CD4-positive, CD25-positive, alpha-beta regulatory T cell (primary cell): ENCODE measurements around the gene FAM241A. TPM values are rescaled to one million over a fixed set of nuclear protein-coding genes. Genes with fewer than 3 reads are reported as not detected.

ENCODE experiments used
- ATAC-seq, 2 donors: fragments of 150-1000 bp; cut with Tn5 transposase; one replicate each; pipeline ENCODE4 v1.10.0; 2021; ENCODE audit warnings: low read depth in 2 of 2, moderate number of reproducible peaks in 2 of 2, moderate library complexity in 1 of 2
- DNase-seq, 3 donors: peaks; one replicate each; pipeline versions ENCODE4 v3.0.0 to v3.0.0-alpha.2; 2012 to 2022; ENCODE audit warnings: mixed read lengths in 1 of 3
- H3K27ac ChIP-seq: one replicate; pipeline ENCODE4 v1.7.0; 2013; ENCODE audit warnings: mild to moderate bottlenecking, low read length; ENCODE audit not compliant: insufficient read depth, poor library complexity, severe bottlenecking
- H3K27me3 ChIP-seq: one replicate; pipeline ENCODE4 v1.7.0; 2013; ENCODE audit warnings: low read length; ENCODE audit not compliant: control insufficient read depth, insufficient read depth
- H3K36me3 ChIP-seq: one replicate; pipeline ENCODE4 v1.7.0; 2013; ENCODE audit warnings: mild to moderate bottlenecking, low read length, moderate library complexity; ENCODE audit not compliant: control insufficient read depth, insufficient read depth
- H3K4me1 ChIP-seq: 2 replicates; pipeline ENCODE4 v1.7.0; 2013; ENCODE audit warnings: mild to moderate bottlenecking, low read length; ENCODE audit not compliant: insufficient read depth, control insufficient read depth, poor library complexity, severe bottlenecking
- H3K4me3 ChIP-seq: one replicate; pipeline ENCODE4 v1.7.0; 2013; ENCODE audit warnings: low read depth, mild to moderate bottlenecking, low read length, moderate library complexity
- H3K9me3 ChIP-seq, 2 experiments: 1 replicate in 1 of 2; 2 replicates in 1 of 2; pipeline ENCODE4 v1.7.0; 2013; ENCODE audit warnings: low read length in 2 of 2, mild to moderate bottlenecking in 1 of 2, moderate library complexity in 1 of 2; ENCODE audit not compliant: control insufficient read depth in 2 of 2
- H3K27ac Mint-ChIP-seq, 3 donors: one replicate each; pipeline ENCODE4 v1.8.0; 2020 to 2022; ENCODE audit warnings: mild to moderate bottlenecking in 3 of 3, mixed read lengths in 3 of 3, moderate library complexity in 2 of 3
- H3K27me3 Mint-ChIP-seq: one replicate; pipeline ENCODE4 v1.8.0; 2022; ENCODE audit warnings: mild to moderate bottlenecking, mixed read lengths
- H3K36me3 Mint-ChIP-seq: one replicate; pipeline ENCODE4 v1.8.0; 2020; ENCODE audit warnings: mixed read lengths
- H3K4me1 Mint-ChIP-seq, 4 donors: one replicate each; pipeline ENCODE4 v1.8.0; 2020 to 2022; ENCODE audit warnings: mixed read lengths in 4 of 4, mild to moderate bottlenecking in 1 of 4
- H3K4me3 Mint-ChIP-seq, 4 donors: one replicate each; pipeline ENCODE4 v1.8.0; 2020 to 2022; ENCODE audit warnings: mild to moderate bottlenecking in 4 of 4, mixed read lengths in 4 of 4, moderate library complexity in 3 of 4
- H3K9me3 Mint-ChIP-seq, 7 donors: one replicate each; pipeline ENCODE4 v1.8.0; 2020 to 2022; ENCODE audit warnings: mixed read lengths in 7 of 7, mild to moderate bottlenecking in 3 of 7, moderate library complexity in 2 of 7
- polyA plus RNA-seq, 4 donors: library from polyadenylated mRNA; unstranded; fragments of 300-500 nt; fragmentation: Illumina TruSeq; gene quantifications; one replicate each; pipeline ENCODE4 v1.2.3, GENCODE V29; 2021
- total RNA-seq: library from RNA; stranded (reverse); gene quantifications from one replicate; pipeline ENCODE4 v1.2.3, GENCODE V29; 2022

Gene FAM241A
- total RNA-seq: 3.9 TPM
- 1 to 10 TPM; 3.0 to 4.9 (median 3.5) TPM for polyA plus RNA-seq

DNA sequence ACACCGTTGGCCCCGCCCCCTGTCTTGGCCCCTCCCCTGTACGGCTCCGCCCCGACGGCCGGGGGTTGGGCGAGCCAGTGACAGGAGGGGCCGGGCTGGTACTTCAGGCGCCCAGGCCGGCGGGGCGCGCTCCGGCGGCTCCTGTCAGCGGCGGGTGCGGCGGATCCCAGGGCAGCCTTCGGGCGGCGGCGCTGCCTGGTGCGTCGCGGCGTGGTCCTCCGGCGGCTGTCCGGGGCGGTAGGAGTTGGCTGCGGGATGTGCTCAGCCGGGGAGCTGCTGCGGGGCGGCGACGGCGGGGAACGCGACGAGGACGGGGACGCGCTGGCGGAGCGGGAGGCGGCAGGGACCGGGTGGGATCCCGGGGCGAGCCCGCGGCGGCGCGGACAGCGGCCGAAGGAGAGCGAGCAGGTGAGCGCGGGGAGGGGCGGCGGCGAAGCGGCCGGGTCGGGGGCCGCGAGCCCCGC is at the start of gene FAM241A:
Gene FAM241A, plus strand, starts transcription at position 129 of the 464 bp plus-strand sequence. Its CDS starts 127 bp downstream, at position 256.
- Mint-ChIP-seq H3K4me3 (peak within 1 kb of the TSS; percentile 88 to 95 (median 92)), H3K4me1 (peaks cover 5 to 55% (median 27%) of the 10 kb centered on the region in 4 donors), H3K36me3 (no peaks in the 10 kb centered on the region), H3K27ac (peak within 1 kb of the TSS; percentile 86 to 88 (median 88)), H3K27me3 (peaks cover 5% of the 10 kb centered on the region), H3K9me3 (no peaks in the 10 kb centered on the region)
- ATAC-seq (peak; percentile 97 to 98), DNase-seq (peak; percentile 79 to 88 (median 87))
- Histone ChIP-seq H3K27me3 (no peaks in the 10 kb centered on the region), H3K4me3 (peak within 1 kb of the TSS; percentile 98), H3K27ac (peak within 1 kb of the TSS; percentile 64), H3K36me3 (no peaks in the 10 kb centered on the region), H3K9me3 (no peaks in the 10 kb centered on the region), H3K4me1 (peaks cover 8% of the 10 kb centered on the region)

DNA sequence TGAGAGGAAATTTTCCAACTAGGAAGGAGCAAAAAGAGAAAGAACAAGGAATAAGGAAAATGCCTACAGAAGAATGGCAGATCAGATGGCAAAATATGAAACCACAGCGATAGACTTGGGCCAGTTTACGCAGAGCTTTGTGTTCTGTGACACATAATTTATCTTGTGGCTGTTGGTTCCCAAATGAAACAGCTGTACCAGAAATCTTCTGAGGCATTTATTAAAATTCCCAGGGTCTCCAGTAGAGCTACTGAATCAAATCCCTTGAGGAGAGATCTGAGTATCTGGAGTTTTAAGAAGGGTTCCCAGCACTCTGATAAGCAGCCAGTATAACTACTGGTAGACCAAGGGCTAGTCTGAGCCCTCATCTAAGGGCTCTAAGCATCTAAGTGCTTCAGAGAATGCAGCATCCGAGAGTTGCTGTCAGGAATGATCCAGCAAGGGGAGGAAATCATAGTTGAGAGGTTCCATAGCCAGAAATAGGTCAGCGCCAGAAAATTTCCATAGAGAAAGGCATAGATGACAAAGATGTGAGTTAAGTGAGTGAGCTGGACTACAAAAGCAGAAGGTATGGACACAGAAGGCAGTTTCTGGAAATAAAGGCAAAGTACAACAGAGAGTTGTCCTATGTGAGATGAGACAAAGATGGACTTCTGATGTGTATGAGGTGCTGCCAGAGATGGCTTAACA is 46.3 kb upstream of the FAM241A start:
- H3K9me3 ChIP-seq: no peaks in the 10 kb centered on the region
- peaks cover 0 to 8% (median 2%) of the 10 kb centered on the region in 4 donors for H3K4me1 Mint-ChIP-seq
- H3K27ac ChIP-seq: no peak overlapping the region
- H3K4me3 Mint-ChIP-seq: no peak overlapping the region
- H3K4me1 ChIP-seq: no peaks in the 10 kb centered on the region
- H3K9me3 Mint-ChIP-seq: no peaks in the 10 kb centered on the region
- H3K36me3 Mint-ChIP-seq: no peaks in the 10 kb centered on the region
- H3K27me3 Mint-ChIP-seq: peaks cover 34% of the 10 kb centered on the region
- ATAC-seq (no peak), DNase-seq (no peak)
- no peaks in the 10 kb centered on the region for H3K36me3 ChIP-seq
- H3K4me3 ChIP-seq: no peak overlapping the region
- H3K27me3 ChIP-seq: peaks cover 20% of the 10 kb centered on the region
- no peak overlapping the region for H3K27ac Mint-ChIP-seq

GRCh38 chr4:112099701-112100297 is 45.5 kb upstream of the FAM241A start:
- Mint-ChIP-seq H3K27me3 (peaks cover 29% of the 10 kb centered on the region), H3K27ac (no peak overlapping the region), H3K9me3 (no peaks in the 10 kb centered on the region), H3K4me1 (peaks cover 0 to 8% (median 2%) of the 10 kb centered on the region in 4 donors), H3K36me3 (no peaks in the 10 kb centered on the region), H3K4me3 (no peak overlapping the region)
- Histone ChIP-seq H3K9me3 (no peaks in the 10 kb centered on the region), H3K27me3 (peaks cover 15% of the 10 kb centered on the region), H3K4me1 (no peaks in the 10 kb centered on the region), H3K4me3 (no peak overlapping the region), H3K27ac (no peak overlapping the region), H3K36me3 (no peaks in the 10 kb centered on the region)
- peak in 1 of 2 donors; percentile 47 for ATAC-seq
- peak in 2 of 3 donors; percentile 58 to 71 for DNase-seq

GRCh38 chr4:112102875-112103370 is 42.3 kb upstream of the FAM241A start:
- H3K36me3 Mint-ChIP-seq: no peaks in the 10 kb centered on the region
- H3K27me3 Mint-ChIP-seq: peaks cover 13% of the 10 kb centered on the region
- no peak for ATAC-seq

DNA sequence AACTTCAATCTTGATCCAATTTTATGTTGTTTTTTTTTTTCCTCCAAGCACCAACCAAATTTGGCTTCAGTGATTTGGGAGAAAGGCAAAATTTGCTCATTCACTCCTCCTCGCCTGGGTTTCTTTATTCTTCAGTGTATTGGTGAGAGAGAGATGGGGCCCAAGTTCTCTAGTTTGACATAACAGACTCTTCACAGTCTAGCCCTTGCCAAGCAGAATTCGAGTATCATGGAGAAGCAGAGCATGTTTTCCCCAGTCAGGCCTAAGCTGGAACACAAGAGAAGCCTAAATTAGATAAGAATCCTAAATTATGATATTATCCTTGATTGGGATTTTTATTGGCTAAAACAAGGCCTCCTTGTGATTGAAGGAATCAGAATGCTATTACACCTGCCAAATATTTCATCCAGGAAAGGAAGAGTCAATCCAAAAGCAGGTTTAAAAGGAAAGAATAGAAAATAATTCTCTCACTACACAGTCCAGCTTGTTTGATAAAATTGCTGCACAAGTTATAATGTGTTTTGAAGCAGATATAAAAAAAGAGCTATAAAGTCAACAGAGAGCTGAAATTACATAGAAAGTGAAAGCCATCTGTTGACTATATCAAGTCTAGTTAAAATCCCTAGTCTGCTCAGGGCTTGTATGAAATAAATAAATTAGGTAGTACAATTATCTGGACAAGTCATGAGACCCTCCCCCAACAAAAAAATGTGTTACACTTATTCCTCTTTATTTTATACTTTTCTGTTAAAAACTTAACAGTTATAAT is 39.9 kb upstream of the FAM241A start:
- Mint-ChIP-seq H3K9me3 (no peaks in the 10 kb centered on the region), H3K27me3 (no peaks in the 10 kb centered on the region), H3K27ac (no peak overlapping the region), H3K4me1 (peaks cover 0 to 7% (median 1%) of the 10 kb centered on the region in 4 donors), H3K4me3 (no peak overlapping the region), H3K36me3 (no peaks in the 10 kb centered on the region)
- no peaks in the 10 kb centered on the region for H3K27me3 ChIP-seq
- no peaks in the 10 kb centered on the region for H3K36me3 ChIP-seq
- H3K27ac ChIP-seq: no peak overlapping the region
- H3K4me1 ChIP-seq: no peaks in the 10 kb centered on the region
- ATAC-seq (no peak), DNase-seq (no peak)
- no peak overlapping the region for H3K4me3 ChIP-seq
- no peaks in the 10 kb centered on the region for H3K9me3 ChIP-seq

More at GRCh38 chr4:112102875-112103370, 42.3 kb upstream of the FAM241A start:
- Mint-ChIP-seq H3K27ac (peak overlapping the region in 1 of 3 donors; percentile 55), H3K9me3 (no peaks in the 10 kb centered on the region), H3K4me1 (peaks cover 0 to 8% (median 2%) of the 10 kb centered on the region in 4 donors), H3K4me3 (no peak overlapping the region)
- H3K36me3 ChIP-seq: no peaks in the 10 kb centered on the region
- peaks cover 2% of the 10 kb centered on the region for H3K27me3 ChIP-seq
- no peaks in the 10 kb centered on the region for H3K9me3 ChIP-seq
- no peaks in the 10 kb centered on the region for H3K4me1 ChIP-seq
- DNase-seq: no peak
- H3K4me3 ChIP-seq: no peak overlapping the region
- no peak overlapping the region for H3K27ac ChIP-seq

- Histone ChIP-seq H3K27me3 (no peaks in the 10 kb centered on the region), H3K9me3 (no peaks in the 10 kb centered on the region), H3K4me3 (no peak overlapping the region), H3K36me3 (no peaks in the 10 kb centered on the region), H3K4me1 (no peaks in the 10 kb centered on the region), H3K27ac (no peak overlapping the region)
- Mint-ChIP-seq H3K4me3 (no peak overlapping the region), H3K4me1 (peaks cover 0 to 7% (median 1%) of the 10 kb centered on the region in 4 donors), H3K9me3 (peaks cover 0 to 1% (median 0%) of the 10 kb centered on the region in 7 donors), H3K27ac (no peak overlapping the region), H3K36me3 (no peaks in the 10 kb centered on the region), H3K27me3 (no peaks in the 10 kb centered on the region)
- DNase-seq (peak in 1 of 3 donors; percentile 38), ATAC-seq (no peak)
Measured at GRCh38 chr4:112109360-112110058, 35.7 kb upstream of the FAM241A start.

DNA sequence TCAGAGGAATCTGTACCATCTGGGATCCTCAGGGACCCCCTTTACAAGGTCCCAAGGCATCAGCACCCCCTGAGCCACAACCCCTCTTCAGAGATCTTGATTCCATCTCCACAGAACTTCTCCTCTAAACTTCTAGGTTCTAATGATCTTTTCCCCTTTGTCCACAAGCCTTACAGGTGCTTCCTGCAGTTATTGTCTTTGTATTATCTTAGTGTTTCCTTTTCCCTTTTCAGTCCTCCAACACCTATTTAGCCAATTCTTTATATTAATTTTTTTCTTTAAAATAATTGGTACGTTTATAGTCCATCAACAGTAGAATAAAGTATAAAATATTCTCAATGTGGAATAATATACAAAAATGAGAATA is 35.2 kb upstream of the FAM241A start:
- Histone ChIP-seq H3K27me3 (no peaks in the 10 kb centered on the region), H3K36me3 (no peaks in the 10 kb centered on the region), H3K9me3 (no peaks in the 10 kb centered on the region), H3K4me1 (no peaks in the 10 kb centered on the region), H3K4me3 (no peak overlapping the region), H3K27ac (no peak overlapping the region)
- H3K27me3 Mint-ChIP-seq: no peaks in the 10 kb centered on the region
- no peaks in the 10 kb centered on the region for H3K36me3 Mint-ChIP-seq
- no peak for ATAC-seq
- no peak overlapping the region for H3K4me3 Mint-ChIP-seq
- peaks cover 0 to 1% (median 0%) of the 10 kb centered on the region in 7 donors for H3K9me3 Mint-ChIP-seq
- H3K27ac Mint-ChIP-seq: no peak overlapping the region
- H3K4me1 Mint-ChIP-seq: peaks cover 0 to 7% (median 1%) of the 10 kb centered on the region in 4 donors
- DNase-seq: no peak
